H1 (cell line): Measurements from ENCODE around the gene TSSK6. TPM values are rescaled to one million over a fixed set of nuclear protein-coding genes. Genes with fewer than 3 reads are reported as not detected.

ENCODE experiments used
- CTCF ChIA-PET: fragments of 300-600 bp; sonication (Branson Sonifier 250); formaldehyde crosslinking; loops from one replicate; lab custom pipeline; 2021; ENCODE audit not compliant: partially characterized antibody; lab: Charles Lee
- POLR2A ChIA-PET: fragments of 300-600 bp; sonication (Branson Sonifier 250); formaldehyde crosslinking; loops from one replicate; lab custom pipeline; 2021; ENCODE audit warnings: inconsistent platforms; ENCODE audit not compliant: partially characterized antibody; lab: Charles Lee
- DNase-seq, 2 experiments: peaks; one replicate each; pipeline versions ENCODE4 v3.0.0 to v3.0.0-alpha.2; 2010 to 2022; ENCODE audit warnings: low spot score in 2 of 2, low read depth in 1 of 2, mixed read lengths in 1 of 2
- FAIRE-seq: peaks from 2 replicates; lab custom pipeline; 2011; peaks lifted over from hg19 to GRCh38; lab: Jason Lieb, UNC
- H2AFZ ChIP-seq: 2 replicates; pipeline ENCODE4 v1.8.1; 2012; ENCODE audit warnings: low read length, inconsistent platforms
- H2AK5ac ChIP-seq: 2 replicates; pipeline ENCODE4 v1.6.1; 2013; ENCODE audit warnings: low read depth, low read length
- H2BK120ac ChIP-seq: replicated peaks from 2 replicates; pipeline ENCODE3; 2013; ENCODE audit warnings: low read depth, low read length, inconsistent platforms
- H2BK12ac ChIP-seq: 2 replicates; pipeline ENCODE4 v1.6.1; 2013; ENCODE audit warnings: low read depth, low read length
- H2BK15ac ChIP-seq: 2 replicates; pipeline ENCODE4 v1.6.1; 2013; ENCODE audit warnings: low read length
- H2BK20ac ChIP-seq: 2 replicates; pipeline ENCODE4 v1.6.1; 2013; ENCODE audit warnings: low read length
- H2BK5ac ChIP-seq: 2 replicates; pipeline ENCODE4 v1.6.1; 2013; ENCODE audit warnings: low read depth, low read length
- H3K14ac ChIP-seq: 2 replicates; pipeline ENCODE4 v1.6.1; 2013; ENCODE audit warnings: inconsistent platforms; ENCODE audit not compliant: insufficient read length
- H3K18ac ChIP-seq: 2 replicates; pipeline ENCODE4 v1.6.1; 2013; ENCODE audit warnings: low read length; ENCODE audit errors: extremely low read depth
- H3K23ac ChIP-seq: 2 replicates; pipeline ENCODE4 v1.6.1; 2013; ENCODE audit warnings: inconsistent platforms; ENCODE audit not compliant: insufficient read length
- H3K23me2 ChIP-seq: 2 replicates; pipeline ENCODE4 v1.6.1; 2013; ENCODE audit warnings: low read depth, low read length
- H3K27ac ChIP-seq: 2 replicates; pipeline ENCODE4 v1.6.1; 2011; ENCODE audit warnings: low read depth, low read length, inconsistent platforms
- H3K27me3 ChIP-seq, 4 experiments: replicated peaks in 1 of 4; 1 replicate in 1 of 4; 2 replicates in 3 of 4; pipeline versions ENCODE4 v1.6.1 to v1.8.1; 2011 to 2013; ENCODE audit warnings: low read length in 3 of 4, mild to moderate bottlenecking in 3 of 4, inconsistent platforms in 2 of 4, mixed read lengths in 2 of 4, moderate library complexity in 1 of 4; ENCODE audit not compliant: control insufficient read depth in 3 of 4, insufficient read depth in 3 of 4; ENCODE audit errors: extremely low read depth in 1 of 4
- H3K36me3 ChIP-seq, 4 experiments: 2 replicates each; pipeline versions ENCODE4 v1.6.1 to v1.8.1; 2011 to 2013; ENCODE audit warnings: mild to moderate bottlenecking in 4 of 4, low read length in 3 of 4, moderate library complexity in 2 of 4, control low read depth in 1 of 4, inconsistent platforms in 1 of 4; ENCODE audit not compliant: insufficient read depth in 4 of 4, control insufficient read depth in 2 of 4
- H3K4ac ChIP-seq: replicated peaks from 2 replicates; pipeline ENCODE3; 2013; ENCODE audit warnings: low read length, low read depth, mixed read lengths, inconsistent platforms; ENCODE audit not compliant: insufficient read length
- H3K4me1 ChIP-seq, 4 experiments: replicated peaks in 1 of 4; 1 replicate in 1 of 4; 2 replicates in 3 of 4; pipeline versions ENCODE4 v1.6.1 to v1.8.1; 2011 to 2013; ENCODE audit warnings: low read length in 3 of 4, inconsistent platforms in 2 of 4, mixed read lengths in 1 of 4; ENCODE audit not compliant: insufficient read depth in 4 of 4, control insufficient read depth in 3 of 4
- H3K4me2 ChIP-seq, 2 experiments: 2 replicates each; pipeline versions ENCODE4 v1.6.1 to v1.8.1; 2011 to 2013; ENCODE audit warnings: low read depth in 2 of 2, low read length in 2 of 2, control low read depth in 1 of 2, inconsistent platforms in 1 of 2, mild to moderate bottlenecking in 1 of 2; ENCODE audit not compliant: insufficient read depth in 1 of 2
- H3K4me3 ChIP-seq, 4 experiments: fragments of 200-600, 300-600 bp in 1 of 4; sonication (generic), shearing (Covaris generic), sonication (Bioruptor Twin) in 1 of 4; 2 replicates each; pipeline versions ENCODE4 v1.5.1 to v1.8.1; 2011 to 2016; ENCODE audit warnings: low read length in 4 of 4, low read depth in 3 of 4, control low read depth in 2 of 4, inconsistent platforms in 2 of 4, mild to moderate bottlenecking in 2 of 4, mixed read lengths in 1 of 4, moderate library complexity in 1 of 4; ENCODE audit not compliant: insufficient read depth in 2 of 4; ENCODE audit errors: extremely low read depth in 1 of 4
- H3K56ac ChIP-seq: replicated peaks from 2 replicates; pipeline ENCODE3; 2013; ENCODE audit warnings: low read depth, mild to moderate bottlenecking, mixed read lengths, low read length, inconsistent platforms; ENCODE audit not compliant: insufficient read length
- H3K79me1 ChIP-seq: 2 replicates; pipeline ENCODE4 v1.6.1; 2013; ENCODE audit warnings: low read depth, low read length, control low read depth
- H3K79me2 ChIP-seq, 2 experiments: 2 replicates each; pipeline versions ENCODE4 v1.6.1 to v1.8.1; 2012 to 2013; ENCODE audit warnings: low read length in 2 of 2, mild to moderate bottlenecking in 2 of 2, inconsistent platforms in 1 of 2; ENCODE audit not compliant: insufficient read depth in 2 of 2, control insufficient read depth in 1 of 2
- H3K9ac ChIP-seq, 4 experiments: replicated peaks in 1 of 4; 1 replicate in 1 of 4; 2 replicates in 3 of 4; pipeline versions ENCODE4 v1.6.1 to v1.8.1; 2011 to 2013; ENCODE audit warnings: low read depth in 3 of 4, low read length in 3 of 4, control low read depth in 2 of 4, mild to moderate bottlenecking in 2 of 4, moderate library complexity in 2 of 4, inconsistent platforms in 1 of 4; ENCODE audit errors: extremely low read depth in 1 of 4
- H3K9me3 ChIP-seq, 2 experiments: 2 replicates each; pipeline versions ENCODE4 v1.6.1 to v1.8.1; 2012 to 2013; ENCODE audit warnings: mild to moderate bottlenecking in 2 of 2, moderate library complexity in 2 of 2, control low read depth in 1 of 2, inconsistent platforms in 1 of 2, low read depth in 1 of 2, low read length in 1 of 2, mixed read lengths in 1 of 2; ENCODE audit not compliant: insufficient read depth in 2 of 2
- H4K20me1 ChIP-seq, 2 experiments: replicated peaks in 1 of 2; 2 replicates each; pipeline versions ENCODE3 to v1.8.1; 2011 to 2013; ENCODE audit warnings: inconsistent platforms in 2 of 2, low read length in 2 of 2, mild to moderate bottlenecking in 1 of 2; ENCODE audit not compliant: insufficient read depth in 2 of 2, control insufficient read depth in 1 of 2
- H4K5ac ChIP-seq: 2 replicates; pipeline ENCODE4 v1.6.1; 2013; ENCODE audit warnings: low read length, low read depth, mixed read lengths, inconsistent platforms; ENCODE audit not compliant: insufficient read length
- H4K8ac ChIP-seq: 2 replicates; pipeline ENCODE4 v1.8.0; 2013; ENCODE audit warnings: mild to moderate bottlenecking, moderate library complexity, low read length, inconsistent platforms; ENCODE audit not compliant: insufficient read depth; ENCODE audit errors: extremely low read depth
- H4K91ac ChIP-seq: replicated peaks from 2 replicates; pipeline ENCODE3; 2013; ENCODE audit warnings: low read length, mixed read lengths, inconsistent platforms; ENCODE audit not compliant: insufficient read length
- GABPA ChIP-seq: IDR thresholded peaks from 2 replicates; pipeline ENCODE4 v1.6.1; 2011; ENCODE audit warnings: mild to moderate bottlenecking, low read length, moderate library complexity, borderline replicate concordance; ENCODE audit not compliant: insufficient read depth
- PHF8 ChIP-seq: fragments of 200-600 bp; sonication (generic); conservative IDR thresholded peaks from 2 replicates; pipeline ENCODE4 v1.7.1; 2012; ENCODE audit warnings: low read depth, mild to moderate bottlenecking, inconsistent platforms, low read length, moderate library complexity
- WGBS, 2 experiments: shearing (Covaris generic) in 1 of 2; methylation state at CpG; one replicate each; pipeline versions ENCODE4 v1.1.6 to v1.1.7; 2013 to 2015; ENCODE audit warnings: low lambda C conversion rate in 2 of 2, mixed read lengths in 2 of 2, inconsistent platforms in 1 of 2, low coverage in 1 of 2, missing lambda C conversion rate in 1 of 2; ENCODE audit not compliant: insufficient replicate concordance in 2 of 2, insufficient coverage in 1 of 2, insufficient read length in 1 of 2; ENCODE audit errors: extremely low coverage in 1 of 2, missing lambda C conversion rate in 1 of 2; 5-methylcytosine and 5-hydroxymethylcytosine counted together
- polyA plus RNA-seq, 7 experiments: library from polyadenylated mRNA; depleted of rRNA in 3 of 7; stranded (reverse) in 5 of 7; unstranded in 2 of 7; fragments of >200 nt in 5 of 7; fragments of 200-250 nt in 2 of 7; gene quantifications; 1 replicate in 5 of 7; 2 replicates in 1 of 7; 4 replicates in 1 of 7; pipeline versions ENCODE4 v1.2.1 to v1.2.3, GENCODE V29; 2011 to 2013; ENCODE audit warnings: missing spikeins in 2 of 7, mixed read lengths in 2 of 7
- total RNA-seq: library from RNA; stranded (reverse); fragmentation: NEBNext Ultra II Directional; extraction: Animal tissue kit (Norgen Biotek cat#: 25700); gene quantifications from 2 replicates; pipeline ENCODE4 v1.2.1, GENCODE V29; 2021
- TF ChIP-seq, protein P1 (sequence below): IDR thresholded peaks from 2 replicates; pipeline ENCODE4 v1.6.1; 2011; ENCODE audit warnings: low read length, improper control_type of control experiment

TSSK6 gene
- total and polyA plus RNA-seq, 2 of the 8 experiments (the other 6 are each of a cell fraction or from before 2014, with no cell fraction given): 3.6 to 7.8 TPM

DNA sequence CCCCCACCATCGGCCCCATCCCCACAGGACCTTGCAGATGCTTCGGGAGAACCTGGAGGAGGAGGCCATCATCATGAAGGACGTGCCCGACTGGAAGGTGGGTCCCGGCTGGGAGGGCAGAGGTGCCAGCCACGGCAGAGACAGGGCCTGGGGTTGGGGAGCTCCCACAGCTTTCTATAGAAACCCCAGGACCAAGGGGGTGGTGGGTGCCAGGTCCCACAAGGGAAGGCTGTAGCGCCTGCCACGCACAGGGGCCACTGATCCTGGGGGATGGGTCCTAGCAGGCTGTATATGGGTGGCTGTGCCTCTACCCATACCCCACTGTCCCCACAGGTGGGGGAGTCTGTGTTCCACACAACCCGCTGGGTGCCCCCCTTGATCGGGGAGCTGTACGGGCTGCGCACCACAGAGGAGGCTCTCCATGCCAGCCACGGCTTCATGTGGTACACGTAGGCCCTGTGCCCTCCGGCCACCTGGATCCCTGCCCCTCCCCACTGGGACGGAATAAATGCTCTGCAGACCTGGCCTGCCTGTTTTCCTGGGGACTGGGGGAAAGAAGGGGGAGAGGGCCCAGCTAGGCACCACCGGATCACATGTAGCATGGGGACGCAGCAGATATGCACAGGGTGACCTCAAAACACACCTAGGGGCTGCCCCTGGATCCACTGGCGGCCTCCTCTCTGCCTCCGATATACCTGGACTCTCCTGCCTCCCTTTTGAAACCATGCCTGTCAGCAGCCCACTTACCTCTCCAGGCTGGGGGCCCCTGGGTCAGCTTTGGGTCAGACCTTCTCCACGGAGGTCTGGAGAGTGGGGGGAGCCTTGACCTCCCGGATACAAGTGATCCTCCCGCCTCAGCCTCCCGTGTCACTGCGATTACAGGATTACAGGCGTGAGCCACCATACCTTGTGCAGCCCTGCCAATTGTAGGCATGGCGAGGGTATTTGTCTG is 12.6 kb upstream of the TSSK6 start:
- no peak overlapping the region for H2BK12ac ChIP-seq
- H3K14ac ChIP-seq: no peak overlapping the region
- peaks cover 0 to 14% of the 10 kb centered on the region in 2 experiments; a peak in 2 of 4 replicates for H3K79me2 ChIP-seq
- no peak overlapping the region for H4K5ac ChIP-seq
- no peak overlapping the region for H2AFZ ChIP-seq
- no peak for DNase-seq
- no peak overlapping the region for H2BK120ac ChIP-seq
- no peak overlapping the region for H3K4me2 ChIP-seq
- no peak overlapping the region for H3K27ac ChIP-seq
- no peak overlapping the region for H3K4ac ChIP-seq
- no peaks in the 10 kb centered on the region for H3K27me3 ChIP-seq
- no peaks in the 10 kb centered on the region for H3K9me3 ChIP-seq
- H3K4me1 ChIP-seq: peaks cover 0 to 3% (median 3%) of the 10 kb centered on the region in 4 experiments; a peak in 3 of 7 replicates
- H3K79me1 ChIP-seq: peaks cover 12% of the 10 kb centered on the region
- H2BK5ac ChIP-seq: no peak overlapping the region
- no peak overlapping the region for H3K23ac ChIP-seq
- no peak overlapping the region for H3K4me3 ChIP-seq
- no peak for FAIRE-seq
- H2AK5ac ChIP-seq: no peak overlapping the region
- H4K8ac ChIP-seq: no peak overlapping the region
- H3K9ac ChIP-seq: no peak overlapping the region
- 94% methylated on average over 27 of the region's 27 CpGs; no CpG with 5 or more reads in 1 of the 2 experiments for WGBS, 2 experiments
- peaks cover 0 to 29% (median 10%) of the 10 kb centered on the region in 4 experiments; a peak in 6 of 8 replicates for H3K36me3 ChIP-seq
- ChIA-PET POLR2A (interaction anchor here (0.8 to 2.2 kb wide), 10 partner anchors 12 to 123 kb away, joined by 3 to 11 read pairs (median 3); partner anchors contain the start of genes GATAD2A, NDUFA13 and TSSK6), CTCF (interaction anchor here (1.0 to 6.7 kb wide), 5 partner anchors 8 to 68 kb away, joined by 3 to 181 read pairs (median 4); no protein-coding TSS in a partner anchor)
- H3K56ac ChIP-seq: no peak overlapping the region
- TF ChIP-seq PHF8 (no peak), GABPA (no peak)
- TF ChIP-seq, protein P1, sequence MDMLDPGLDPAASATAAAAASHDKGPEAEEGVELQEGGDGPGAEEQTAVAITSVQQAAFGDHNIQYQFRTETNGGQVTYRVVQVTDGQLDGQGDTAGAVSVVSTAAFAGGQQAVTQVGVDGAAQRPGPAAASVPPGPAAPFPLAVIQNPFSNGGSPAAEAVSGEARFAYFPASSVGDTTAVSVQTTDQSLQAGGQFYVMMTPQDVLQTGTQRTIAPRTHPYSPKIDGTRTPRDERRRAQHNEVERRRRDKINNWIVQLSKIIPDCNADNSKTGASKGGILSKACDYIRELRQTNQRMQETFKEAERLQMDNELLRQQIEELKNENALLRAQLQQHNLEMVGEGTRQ: no peak
- no peak overlapping the region for H2BK20ac ChIP-seq
- no peaks in the 10 kb centered on the region for H3K23me2 ChIP-seq
- H3K18ac ChIP-seq: no peak overlapping the region
- peaks cover 9 to 30% of the 10 kb centered on the region in 2 experiments for H4K20me1 ChIP-seq
- H2BK15ac ChIP-seq: no peak overlapping the region
- H4K91ac ChIP-seq: no peak overlapping the region
